ENCODE results near the gene NRL.

The NRL gene

GRCh38 chr14:24143511-24143910, 28.8 kb upstream of the NRL start:
- no peak for DNase-seq

GRCh38 chr14:24141097-24141880, 26.5 kb upstream of the NRL start, which contains the start of gene EMC9:
Gene EMC9, minus strand, starts transcription at chr14:24141591. Its CDS starts 287 bp downstream, at chr14:24141304.
- DNase-seq = peak; percentile 99

- no peak for DNase-seq
Observed at GRCh38 chr14:24139272-24139934, 24.7 kb upstream of the NRL start.

GRCh38 chr14:24138396-24139271, 23.9 kb upstream of the NRL start:
- no peak for DNase-seq

GRCh38 chr14:24137529-24138395, 23.0 kb upstream of the NRL start:
- DNase-seq = no peak

- no peak for DNase-seq
Observed at GRCh38 chr14:24136684-24137528, 22.2 kb upstream of the NRL start.

GRCh38 chr14:24135834-24136683, 21.3 kb upstream of the NRL start, which contains the start of gene PSME1:
Gene PSME1, plus strand, starts transcription at chr14:24136194. Its CDS starts 69 bp downstream, at chr14:24136263.
- DNase-seq = peak; percentile 82

- no peak for DNase-seq
Observed at GRCh38 chr14:24135584-24135833, 20.8 kb upstream of the NRL start.

- DNase-seq = no peak
Observed at GRCh38 chr14:24133735-24134134, 19.0 kb upstream of the NRL start.

- no peak for DNase-seq
Observed at GRCh38 chr14:24132976-24133375, 18.2 kb upstream of the NRL start.

- DNase-seq = no peak
Observed at GRCh38 chr14:24132061-24132685, 17.4 kb upstream of the NRL start.

GRCh38 chr14:24131549-24131966, 16.8 kb upstream of the NRL start:
- no peak for DNase-seq

GRCh38 chr14:24130717-24131548, 16.2 kb upstream of the NRL start:
- DNase-seq = no peak

GRCh38 chr14:24130380-24130716, 15.6 kb upstream of the NRL start, which contains the start of gene FITM1:
Gene FITM1, plus strand, starts transcription at chr14:24130659. Its CDS starts 905 bp downstream, at chr14:24131564.
- DNase-seq = no peak

- DNase-seq = no peak
Observed at GRCh38 chr14:24129410-24129998, 14.8 kb upstream of the NRL start.

GRCh38 chr14:24127673-24128072, 12.9 kb upstream of the NRL start:
- DNase-seq = no peak

GRCh38 chr14:24126939-24127338, 12.2 kb upstream of the NRL start:
- no peak for DNase-seq

Data from NCI-H1694 treated with DMSO at 0.1 percent for 48 hours (cell line).